KOPT-K1 (cell line): ENCODE results near the gene HECTD4.

Source experiments
- H3K27ac ChIP-seq: fragments of 200-600 bp; sonication (generic); 2 replicates; pipeline ENCODE4 v1.5.1; 2016; ENCODE audit warnings: antibody characterized with exemption, mild to moderate bottlenecking, low read depth, low read length; ENCODE audit not compliant: poor library complexity, severe bottlenecking
- H3K36me3 ChIP-seq: fragments of 200-600 bp; sonication (generic); 2 replicates; pipeline ENCODE4 v1.5.1; 2017; ENCODE audit warnings: antibody characterized with exemption, mild to moderate bottlenecking, low read length, moderate library complexity; ENCODE audit not compliant: insufficient read depth
- H3K9me3 ChIP-seq: fragments of 200-600 bp; sonication (generic); 2 replicates; pipeline ENCODE4 v1.5.1; 2017; ENCODE audit warnings: antibody characterized with exemption, low read length, mild to moderate bottlenecking; ENCODE audit not compliant: insufficient read depth, poor library complexity, severe bottlenecking

HECTD4 gene

DNA sequence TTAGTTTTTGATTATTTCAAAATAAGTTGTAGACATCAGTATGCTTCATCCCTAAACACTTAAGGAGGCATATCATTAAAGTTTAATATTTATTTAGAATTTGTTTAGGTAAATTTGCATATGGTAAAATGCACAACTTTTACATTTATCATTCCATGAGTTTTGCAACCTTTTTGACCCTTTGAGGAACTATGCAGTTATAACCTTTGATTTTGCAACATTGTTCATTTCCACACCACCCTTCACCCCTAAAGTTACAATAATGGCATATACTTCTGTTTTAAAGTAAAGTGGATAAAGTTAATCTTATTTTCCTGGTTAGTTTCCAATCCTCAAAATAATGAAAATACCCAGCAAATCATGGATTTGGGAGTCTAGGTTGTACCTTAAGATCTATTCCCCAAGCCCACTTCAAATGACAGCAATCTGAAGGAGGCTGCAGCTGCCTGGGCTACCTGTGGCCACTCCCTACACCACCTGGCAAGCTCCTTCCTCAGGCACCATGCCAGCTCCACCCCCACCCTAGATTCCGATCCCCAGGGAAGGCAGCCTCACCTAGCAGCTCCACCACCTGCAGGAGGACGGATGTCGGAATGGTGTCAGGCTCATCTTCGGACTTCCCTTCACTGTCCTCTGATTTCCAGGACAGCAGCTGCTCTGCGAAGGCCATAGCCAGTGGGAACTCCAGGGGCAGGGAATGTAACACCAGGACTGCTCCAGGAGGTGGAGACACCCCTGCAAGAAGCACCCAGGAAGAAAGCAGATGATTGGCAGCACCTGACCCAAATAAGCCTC lies 191.8 kb downstream of the HECTD4 start:
- H3K36me3 ChIP-seq = peaks cover 70% of the 10 kb centered on the region
- H3K9me3 ChIP-seq = no peaks in the 10 kb centered on the region
- H3K27ac ChIP-seq = no peak overlapping the region

DNA sequence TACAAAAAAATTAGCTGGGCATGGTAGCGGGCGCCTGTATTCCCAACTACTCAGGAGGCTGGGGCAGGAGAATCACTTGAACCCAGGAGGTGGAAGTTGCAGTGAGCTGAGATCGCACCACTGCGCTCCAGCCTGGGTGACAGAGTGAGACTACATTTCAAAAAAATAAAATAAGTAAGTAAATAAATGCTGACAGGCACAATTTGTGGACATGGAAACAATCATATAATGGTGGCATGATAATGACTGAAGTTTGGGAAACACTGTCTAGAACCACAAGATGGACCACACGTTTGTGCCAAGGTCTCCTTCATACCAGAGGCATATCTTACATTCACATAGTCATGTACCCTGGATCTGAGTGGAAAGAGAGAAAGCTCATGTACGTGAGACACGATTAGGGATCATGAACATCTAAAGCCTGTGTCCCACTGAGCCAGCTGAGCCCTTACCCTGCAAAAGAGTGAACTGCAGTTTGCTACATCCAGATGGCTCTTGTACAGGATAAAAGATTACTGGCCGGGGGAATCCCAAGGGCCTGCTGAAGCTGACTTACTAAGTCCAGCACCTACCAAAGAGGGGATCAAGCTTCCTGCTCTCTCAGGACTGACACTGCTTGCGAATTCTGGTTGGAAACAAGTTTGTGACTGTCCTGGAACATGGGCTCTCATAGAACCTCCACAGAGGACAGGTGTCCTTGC lies 194.0 kb downstream of the HECTD4 start:
- Histone ChIP-seq H3K9me3 (no peaks in the 10 kb centered on the region), H3K27ac (no peak overlapping the region), H3K36me3 (peaks cover 72% of the 10 kb centered on the region)

- H3K9me3 ChIP-seq = no peaks in the 10 kb centered on the region
- H3K27ac ChIP-seq = no peak overlapping the region
- peaks cover 63% of the 10 kb centered on the region for H3K36me3 ChIP-seq
Measured at GRCh38 chr12:112185093-112185923, 196.9 kb downstream of the HECTD4 start.

GRCh38 chr12:112184056-112184887 lies 198.0 kb downstream of the HECTD4 start:
- Histone ChIP-seq H3K36me3 (peaks cover 73% of the 10 kb centered on the region), H3K27ac (no peak overlapping the region), H3K9me3 (no peaks in the 10 kb centered on the region)

- Histone ChIP-seq H3K27ac (no peak overlapping the region), H3K9me3 (no peaks in the 10 kb centered on the region)
Measured at GRCh38 chr12:112183141-112184021, 198.8 kb downstream of the HECTD4 start.

DNA sequence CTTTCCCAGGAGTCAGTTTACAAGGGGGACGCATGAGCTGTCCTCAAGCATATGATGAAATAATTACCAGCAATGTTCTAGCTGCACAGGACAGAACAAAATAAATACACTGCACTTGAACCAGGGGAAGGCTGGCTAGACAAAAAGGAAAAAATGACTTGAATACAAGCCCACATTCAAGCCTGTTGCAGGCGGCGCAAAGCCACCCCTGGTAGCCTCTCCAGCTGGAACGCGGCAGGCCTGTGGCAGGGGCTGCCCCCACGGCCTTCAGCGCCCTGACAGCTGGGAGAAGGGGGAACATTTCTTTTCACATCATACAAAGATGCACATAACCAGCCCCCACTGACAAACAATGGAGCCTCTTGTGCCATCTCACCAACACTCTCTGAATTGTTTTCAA lies 199.7 kb downstream of the HECTD4 start:
- Histone ChIP-seq H3K36me3 (peaks cover 76% of the 10 kb centered on the region), H3K9me3 (no peaks in the 10 kb centered on the region), H3K27ac (no peak overlapping the region)

More at GRCh38 chr12:112183141-112184021, 198.8 kb downstream of the HECTD4 start:
- peaks cover 73% of the 10 kb centered on the region for H3K36me3 ChIP-seq

- H3K9me3 ChIP-seq = no peaks in the 10 kb centered on the region
- H3K36me3 ChIP-seq = peaks cover 84% of the 10 kb centered on the region
- no peak overlapping the region for H3K27ac ChIP-seq
Measured at GRCh38 chr12:112180422-112180821, 201.8 kb downstream of the HECTD4 start.

- Histone ChIP-seq H3K36me3 (peaks cover 84% of the 10 kb centered on the region), H3K9me3 (no peaks in the 10 kb centered on the region), H3K27ac (no peak overlapping the region)
Measured at GRCh38 chr12:112179916-112180315, 202.3 kb downstream of the HECTD4 start.

GRCh38 chr12:112179341-112179740 lies 202.9 kb downstream of the HECTD4 start:
- Histone ChIP-seq H3K9me3 (no peaks in the 10 kb centered on the region), H3K27ac (no peak overlapping the region), H3K36me3 (peaks cover 83% of the 10 kb centered on the region)

- H3K36me3 ChIP-seq = peaks cover 78% of the 10 kb centered on the region
- H3K27ac ChIP-seq = no peak overlapping the region
Measured at GRCh38 chr12:112178796-112179195, 203.4 kb downstream of the HECTD4 start.

GRCh38 chr12:112176321-112177010 lies 205.8 kb downstream of the HECTD4 start:
- no peak overlapping the region for H3K27ac ChIP-seq
- no peaks in the 10 kb centered on the region for H3K9me3 ChIP-seq
- H3K36me3 ChIP-seq = peaks cover 76% of the 10 kb centered on the region

More at GRCh38 chr12:112178796-112179195, 203.4 kb downstream of the HECTD4 start:
- no peaks in the 10 kb centered on the region for H3K9me3 ChIP-seq

GRCh38 chr12:112175361-112176155 lies 206.7 kb downstream of the HECTD4 start:
- Histone ChIP-seq H3K27ac (no peak overlapping the region), H3K9me3 (no peaks in the 10 kb centered on the region), H3K36me3 (peaks cover 78% of the 10 kb centered on the region)
